ENCODE results near the gene ARPC1B.
"Not testable (repeated sequence)": the region's sequence is repeated elsewhere in the genome, so short reads cannot be mapped to it uniquely, and the experiment has no call there.

ARPC1B gene

GRCh38 chr7:99410635-99411034, 36.1 kb downstream of the ARPC1B start:
- DNase-seq = no peak

GRCh38 chr7:99415513-99416127, 41.1 kb downstream of the ARPC1B start:
- peak; percentile 35 to 54 (median 42) for DNase-seq

GRCh38 chr7:99418260-99418659, 43.7 kb downstream of the ARPC1B start:
- no peak for DNase-seq

- DNase-seq = no peak
These were observed 44.9 kb downstream of the ARPC1B start for GRCh38 chr7:99419323-99420021.

GRCh38 chr7:99420213-99420612, 45.7 kb downstream of the ARPC1B start:
- no peak for DNase-seq

- DNase-seq = no peak
These were observed 46.5 kb downstream of the ARPC1B start for GRCh38 chr7:99420986-99421385.

GRCh38 chr7:99422186-99422585, 47.7 kb downstream of the ARPC1B start:
- DNase-seq = no peak

GRCh38 chr7:99422625-99423024, 48.1 kb downstream of the ARPC1B start:
- DNase-seq = no peak

- no peak for DNase-seq
These were observed 50.6 kb downstream of the ARPC1B start for GRCh38 chr7:99424932-99425730.

GRCh38 chr7:99428972-99429566, 54.5 kb downstream of the ARPC1B start:
- no peak for DNase-seq

- DNase-seq = no peak
These were observed 55.2 kb downstream of the ARPC1B start for GRCh38 chr7:99429756-99430155.

- DNase-seq = not testable (repeated sequence)
These were observed 57.4 kb downstream of the ARPC1B start for GRCh38 chr7:99431756-99432540.

GRCh38 chr7:99433158-99433557, 58.6 kb downstream of the ARPC1B start:
- no peak for DNase-seq

- DNase-seq = no peak
These were observed 63.5 kb downstream of the ARPC1B start for GRCh38 chr7:99437946-99438572.

- DNase-seq = peak; percentile 96 to 98 (median 98)
These were observed 64.3 kb downstream of the ARPC1B start, which contains the start of the genes CPSF4 and PTCD1 for GRCh38 chr7:99438573-99439480. TSS of gene CPSF4 (plus strand) at chr7:99438943. CDS start at chr7:99439083, 140 bp downstream. TSS of gene PTCD1 (minus strand) at chr7:99438798. CDS start at chr7:99435242, 3,556 bp downstream.

GRCh38 chr7:99440195-99440594, 65.7 kb downstream of the ARPC1B start:
- DNase-seq = no peak

Data from suppressor macrophage (primary cell).